ENCODE measurements around the gene BANF2.

BANF2 gene

GRCh38 chr20:17710379-17711266 lies 10.9 kb downstream of the BANF2 start:
- DNase-seq, result no peak

GRCh38 chr20:17711267-17711627 lies 11.5 kb downstream of the BANF2 start:
- no peak for ATAC-seq

More at GRCh38 chr20:17710379-17711266, 10.9 kb downstream of the BANF2 start:
- ATAC-seq, result no peak

GRCh38 chr20:17712201-17712600 lies 12.4 kb downstream of the BANF2 start:
- no peak for ATAC-seq

More at GRCh38 chr20:17711267-17711627, 11.5 kb downstream of the BANF2 start:
- no peak for DNase-seq

GRCh38 chr20:17712708-17713107 lies 12.9 kb downstream of the BANF2 start:
- ATAC-seq (no peak), DNase-seq (no peak)

More at GRCh38 chr20:17712201-17712600, 12.4 kb downstream of the BANF2 start:
- no peak for DNase-seq

GRCh38 chr20:17714597-17714996 lies 14.8 kb downstream of the BANF2 start:
- no peak for ATAC-seq

GRCh38 chr20:17715075-17715474 lies 15.3 kb downstream of the BANF2 start:
- DNase-seq, result no peak
- no peak for ATAC-seq

More at GRCh38 chr20:17714597-17714996, 14.8 kb downstream of the BANF2 start:
- no peak for DNase-seq

- ATAC-seq (no peak), DNase-seq (no peak)
These were observed 16.6 kb downstream of the BANF2 start for GRCh38 chr20:17716331-17716730.

- no peak for DNase-seq
These were observed 21.0 kb downstream of the BANF2 start for GRCh38 chr20:17720755-17721154.

GRCh38 chr20:17721802-17722486 lies 22.2 kb downstream of the BANF2 start:
- DNase-seq (no peak), ATAC-seq (no peak)

More at GRCh38 chr20:17720755-17721154, 21.0 kb downstream of the BANF2 start:
- ATAC-seq, result no peak

GRCh38 chr20:17722493-17723300 lies 22.9 kb downstream of the BANF2 start:
- no peak for DNase-seq
- ATAC-seq, result no peak

- ATAC-seq, result no peak
- no peak for DNase-seq
These were observed 23.5 kb downstream of the BANF2 start for GRCh38 chr20:17723301-17723691.

- no peak for ATAC-seq
- no peak for DNase-seq
These were observed 25.5 kb downstream of the BANF2 start for GRCh38 chr20:17725094-17725835.

- no peak for ATAC-seq
- no peak for DNase-seq
These were observed 27.1 kb downstream of the BANF2 start for GRCh38 chr20:17726902-17727301.

GRCh38 chr20:17727351-17727750 lies 27.6 kb downstream of the BANF2 start:
- DNase-seq (no peak), ATAC-seq (no peak)

- DNase-seq, result no peak
- ATAC-seq, result no peak
These were observed 28.3 kb downstream of the BANF2 start for GRCh38 chr20:17728074-17728473.

GRCh38 chr20:17730071-17730470 lies 30.3 kb downstream of the BANF2 start:
- DNase-seq, result no peak
- no peak for ATAC-seq

GRCh38 chr20:17731233-17731632 lies 31.5 kb downstream of the BANF2 start:
- DNase-seq (no peak), ATAC-seq (no peak)

- DNase-seq, result no peak
- no peak for ATAC-seq
These were observed 33.2 kb downstream of the BANF2 start for GRCh38 chr20:17732907-17733521.

GRCh38 chr20:17733767-17734304 lies 34.1 kb downstream of the BANF2 start:
- ATAC-seq (no peak), DNase-seq (no peak)

- DNase-seq (no peak), ATAC-seq (no peak)
These were observed 34.6 kb downstream of the BANF2 start for GRCh38 chr20:17734374-17734773.

GRCh38 chr20:17735206-17735804 lies 35.5 kb downstream of the BANF2 start:
- ATAC-seq (no peak), DNase-seq (no peak)
